ENCODE data around the gene EPB41L4B.

DNA sequence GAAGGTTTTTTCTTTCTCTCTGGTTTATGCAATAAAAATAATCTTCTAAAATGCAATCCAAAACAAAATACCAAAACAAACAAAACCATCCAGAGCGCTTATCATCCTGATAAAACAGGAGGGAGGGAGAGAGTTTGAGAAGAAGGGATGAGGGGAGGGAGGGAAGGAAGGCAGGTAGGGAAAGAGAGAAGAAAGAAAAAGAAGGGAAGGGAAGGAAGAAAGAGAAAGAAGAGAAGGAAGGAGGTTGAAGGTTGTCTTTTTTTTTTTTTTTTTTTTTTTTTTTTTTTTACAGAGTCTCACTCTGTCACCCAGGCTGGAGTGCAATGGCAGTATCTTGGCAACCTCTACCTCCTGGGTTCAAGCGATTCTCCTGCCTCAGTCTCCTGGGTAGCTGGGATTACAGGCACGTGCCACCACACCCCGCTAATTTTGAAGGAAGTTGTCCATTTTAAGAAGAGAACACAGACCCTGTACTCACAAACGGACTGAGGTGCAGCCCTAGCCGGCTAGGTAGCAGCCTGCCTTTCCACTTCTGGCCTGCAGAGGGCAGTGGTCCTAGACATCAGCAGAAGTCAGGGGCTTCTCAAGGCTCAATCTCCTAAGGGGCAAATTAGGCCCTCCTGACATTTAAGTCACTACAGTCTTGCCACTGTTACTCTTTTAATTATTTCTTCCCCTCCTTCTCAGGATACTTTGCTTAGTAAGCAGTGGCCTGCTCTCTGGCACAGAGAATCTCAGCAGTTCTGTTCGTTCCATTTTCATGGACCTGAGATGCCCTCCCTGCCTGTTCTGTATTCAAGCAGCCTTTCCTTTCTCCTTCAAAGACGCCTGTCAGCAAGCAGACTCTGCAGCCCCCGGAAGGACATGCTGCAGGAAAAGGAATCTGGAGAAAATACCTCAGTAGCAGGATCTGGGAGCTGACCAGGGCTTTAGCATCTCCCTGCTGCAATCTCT is 76.4 kb downstream of the EPB41L4B start:
- TF ChIP-seq, protein P1, sequence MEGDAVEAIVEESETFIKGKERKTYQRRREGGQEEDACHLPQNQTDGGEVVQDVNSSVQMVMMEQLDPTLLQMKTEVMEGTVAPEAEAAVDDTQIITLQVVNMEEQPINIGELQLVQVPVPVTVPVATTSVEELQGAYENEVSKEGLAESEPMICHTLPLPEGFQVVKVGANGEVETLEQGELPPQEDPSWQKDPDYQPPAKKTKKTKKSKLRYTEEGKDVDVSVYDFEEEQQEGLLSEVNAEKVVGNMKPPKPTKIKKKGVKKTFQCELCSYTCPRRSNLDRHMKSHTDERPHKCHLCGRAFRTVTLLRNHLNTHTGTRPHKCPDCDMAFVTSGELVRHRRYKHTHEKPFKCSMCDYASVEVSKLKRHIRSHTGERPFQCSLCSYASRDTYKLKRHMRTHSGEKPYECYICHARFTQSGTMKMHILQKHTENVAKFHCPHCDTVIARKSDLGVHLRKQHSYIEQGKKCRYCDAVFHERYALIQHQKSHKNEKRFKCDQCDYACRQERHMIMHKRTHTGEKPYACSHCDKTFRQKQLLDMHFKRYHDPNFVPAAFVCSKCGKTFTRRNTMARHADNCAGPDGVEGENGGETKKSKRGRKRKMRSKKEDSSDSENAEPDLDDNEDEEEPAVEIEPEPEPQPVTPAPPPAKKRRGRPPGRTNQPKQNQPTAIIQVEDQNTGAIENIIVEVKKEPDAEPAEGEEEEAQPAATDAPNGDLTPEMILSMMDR (IDR thresholded peaks at IDR 0.05): peak; percentile 80 to 86 (median 82)
- TF ChIP-seq POLR2A (IDR thresholded peaks at IDR 0.05) (no peak), POLR2AphosphoS5 (IDR thresholded peaks at IDR 0.05) (peak; percentile 14)
